ENCODE measurements around the gene USP43. TPM values are rescaled to one million over a fixed set of nuclear protein-coding genes. Genes with fewer than 3 reads are reported as not detected.

USP43 gene
- total and polyA plus RNA-seq, 8 donors, result 2.9 to 6.2 (median 4.1) TPM

DNA sequence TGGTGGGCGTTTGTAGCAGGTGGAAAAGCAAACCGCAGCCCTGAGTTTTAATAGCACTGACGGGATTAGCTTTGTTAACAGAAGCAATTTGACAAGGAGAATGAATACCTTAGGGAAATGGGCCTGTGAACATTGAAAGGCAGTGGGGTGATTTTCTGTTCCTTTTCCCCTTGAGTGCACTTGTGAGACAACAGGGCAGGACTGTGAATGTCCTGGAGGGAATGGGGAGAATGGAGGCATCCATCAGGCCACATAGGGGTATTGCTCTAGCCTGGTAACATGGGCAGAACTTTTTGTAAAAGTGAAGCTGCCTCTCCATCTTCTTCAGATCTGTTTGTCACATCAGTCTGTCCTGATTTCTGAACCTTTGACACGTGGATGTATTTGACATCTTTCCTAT is 26.2 kb downstream of the USP43 start:
- no peaks in the 10 kb centered on the region for H3K27me3 ChIP-seq
- intact Hi-C loops (cut with DNase I), result no loop called here
- TF ChIP-seq, protein P1, sequence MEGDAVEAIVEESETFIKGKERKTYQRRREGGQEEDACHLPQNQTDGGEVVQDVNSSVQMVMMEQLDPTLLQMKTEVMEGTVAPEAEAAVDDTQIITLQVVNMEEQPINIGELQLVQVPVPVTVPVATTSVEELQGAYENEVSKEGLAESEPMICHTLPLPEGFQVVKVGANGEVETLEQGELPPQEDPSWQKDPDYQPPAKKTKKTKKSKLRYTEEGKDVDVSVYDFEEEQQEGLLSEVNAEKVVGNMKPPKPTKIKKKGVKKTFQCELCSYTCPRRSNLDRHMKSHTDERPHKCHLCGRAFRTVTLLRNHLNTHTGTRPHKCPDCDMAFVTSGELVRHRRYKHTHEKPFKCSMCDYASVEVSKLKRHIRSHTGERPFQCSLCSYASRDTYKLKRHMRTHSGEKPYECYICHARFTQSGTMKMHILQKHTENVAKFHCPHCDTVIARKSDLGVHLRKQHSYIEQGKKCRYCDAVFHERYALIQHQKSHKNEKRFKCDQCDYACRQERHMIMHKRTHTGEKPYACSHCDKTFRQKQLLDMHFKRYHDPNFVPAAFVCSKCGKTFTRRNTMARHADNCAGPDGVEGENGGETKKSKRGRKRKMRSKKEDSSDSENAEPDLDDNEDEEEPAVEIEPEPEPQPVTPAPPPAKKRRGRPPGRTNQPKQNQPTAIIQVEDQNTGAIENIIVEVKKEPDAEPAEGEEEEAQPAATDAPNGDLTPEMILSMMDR (IDR thresholded peaks at IDR 0.05), result no peak
- H3K9me3 ChIP-seq, result no peaks in the 10 kb centered on the region
- DNase-seq (no peak), ATAC-seq (no peak)
- no peak overlapping the region for H3K27ac ChIP-seq
- H3K36me3 ChIP-seq, result no peaks in the 10 kb centered on the region
- H3K4me1 ChIP-seq, result no peaks in the 10 kb centered on the region
- no peak overlapping the region for H3K4me3 ChIP-seq

DNA sequence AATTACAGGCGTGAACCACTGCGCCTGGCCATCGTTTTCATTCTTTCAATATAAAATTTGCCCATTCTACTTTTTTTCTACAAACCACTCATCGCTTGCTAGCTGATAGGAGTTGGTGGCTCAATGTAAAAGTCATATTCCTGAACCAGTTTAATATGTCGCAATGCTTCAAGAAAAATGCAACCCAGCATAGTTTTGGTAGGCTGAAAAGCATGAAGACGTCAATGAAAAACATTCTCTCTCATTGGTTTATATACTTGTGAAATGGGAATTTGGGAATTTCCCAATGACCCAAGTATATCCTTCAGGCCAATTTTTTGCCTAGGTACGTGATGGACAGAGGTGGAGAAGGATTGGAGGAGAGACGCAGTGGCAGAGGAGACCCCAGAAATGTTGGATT is 26.9 kb downstream of the USP43 start:
- intact Hi-C loops (cut with DNase I), result no loop called here
- no peak overlapping the region for H3K4me3 ChIP-seq
- H3K36me3 ChIP-seq, result no peaks in the 10 kb centered on the region
- no peaks in the 10 kb centered on the region for H3K27me3 ChIP-seq
- no peaks in the 10 kb centered on the region for H3K4me1 ChIP-seq
- ATAC-seq, result no peak
- TF ChIP-seq, protein P1 (IDR thresholded peaks at IDR 0.05), result no peak
- H3K27ac ChIP-seq, result no peak overlapping the region
- H3K9me3 ChIP-seq, result no peaks in the 10 kb centered on the region
- no peak for DNase-seq

DNA sequence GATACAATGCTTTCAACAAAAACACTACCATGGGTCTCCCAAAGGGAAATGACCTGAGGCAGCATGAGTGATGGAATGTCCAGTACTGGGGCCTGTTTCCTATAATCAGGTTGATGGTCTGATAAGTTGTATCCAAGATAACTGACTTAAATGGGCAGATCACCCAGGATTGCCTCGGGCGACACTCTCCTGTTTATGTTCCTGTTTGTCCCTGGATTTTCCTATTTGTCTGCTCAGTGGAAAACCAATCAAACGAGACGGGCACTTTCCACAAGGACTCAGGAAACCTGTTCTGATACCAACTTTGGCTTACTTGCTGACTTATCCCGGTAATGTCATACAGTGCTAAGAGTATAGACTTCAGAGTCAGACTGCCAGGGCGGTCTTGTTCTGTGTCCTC is 27.4 kb downstream of the USP43 start:
- intact Hi-C loops (cut with DNase I), result no loop called here
- Histone ChIP-seq H3K4me1 (no peaks in the 10 kb centered on the region), H3K4me3 (no peak overlapping the region), H3K27me3 (no peaks in the 10 kb centered on the region), H3K27ac (no peak overlapping the region), H3K36me3 (no peaks in the 10 kb centered on the region), H3K9me3 (no peaks in the 10 kb centered on the region)
- DNase-seq, result no peak
- TF ChIP-seq, protein P1 (IDR thresholded peaks at IDR 0.05), result no peak
- ATAC-seq, result no peak

DNA sequence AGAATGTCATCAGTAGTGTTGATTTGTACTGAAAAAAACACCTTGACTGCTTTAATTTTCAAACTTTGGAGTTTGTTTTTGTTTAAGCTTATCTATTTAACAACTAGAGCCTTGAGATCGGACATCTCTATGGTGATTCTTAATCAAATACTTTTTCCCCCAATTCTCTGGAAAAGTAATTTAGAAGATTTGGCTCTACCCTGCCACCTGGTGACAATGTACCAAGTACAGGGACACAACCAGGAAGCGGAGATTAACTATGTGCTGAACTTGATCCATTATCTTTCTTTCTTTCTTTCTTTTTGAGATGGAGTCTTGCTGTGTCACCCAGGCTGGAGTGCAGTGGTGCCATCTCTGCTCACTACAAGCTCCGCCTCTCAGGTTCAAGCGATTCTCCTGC is 30.8 kb downstream of the USP43 start:
- Histone ChIP-seq H3K27me3 (no peaks in the 10 kb centered on the region), H3K27ac (no peak overlapping the region), H3K4me3 (no peak overlapping the region), H3K4me1 (no peaks in the 10 kb centered on the region), H3K9me3 (peaks cover 0 to 12% of the 10 kb centered on the region in 2 donors), H3K36me3 (no peaks in the 10 kb centered on the region)
- DNase-seq, result peak in 1 of 4 donors; percentile 10
- peak; percentile 40 for ATAC-seq
- TF ChIP-seq, protein P1 (IDR thresholded peaks at IDR 0.05), result no peak
- intact Hi-C loops (cut with DNase I), result no loop called here

DNA sequence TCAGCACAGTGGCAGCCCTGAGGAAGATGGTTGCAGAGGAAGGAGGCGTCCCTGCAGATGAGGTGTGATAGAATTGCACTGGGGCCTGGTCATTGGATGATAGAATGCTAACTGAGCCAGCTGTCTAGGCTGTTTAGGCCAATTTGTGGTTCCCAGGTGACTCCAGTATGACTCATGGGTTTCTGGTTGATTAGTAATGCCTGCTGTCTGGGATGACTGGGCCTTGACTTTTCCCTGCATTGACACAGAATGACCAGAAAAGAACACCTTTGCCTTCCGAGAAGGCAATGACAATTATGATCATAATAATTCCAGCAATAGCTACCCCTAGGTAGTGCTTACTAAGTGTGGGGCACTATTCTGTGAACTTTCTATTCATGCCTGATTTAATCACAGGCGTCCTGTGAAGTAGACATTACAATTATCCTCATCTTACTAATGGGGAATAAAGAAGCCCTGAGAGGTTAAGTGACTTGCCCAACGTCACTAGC is 31.5 kb downstream of the USP43 start:
- no peaks in the 10 kb centered on the region for H3K36me3 ChIP-seq
- H3K9me3 ChIP-seq, result peaks cover 0 to 12% of the 10 kb centered on the region in 2 donors
- intact Hi-C loops (cut with DNase I), result no loop called here
- H3K27me3 ChIP-seq, result no peaks in the 10 kb centered on the region
- no peak overlapping the region for H3K4me3 ChIP-seq
- no peak overlapping the region for H3K27ac ChIP-seq
- no peaks in the 10 kb centered on the region for H3K4me1 ChIP-seq
- TF ChIP-seq, protein P1 (IDR thresholded peaks at IDR 0.05), result no peak
- DNase-seq (no peak), ATAC-seq (peak; percentile 47)

All from left lung (tissue), 10 donors.